Right atrium auricular region (tissue), 2 donors: ENCODE measurements around the gene SH3GL3. TPM values are rescaled to one million over a fixed set of nuclear protein-coding genes. Genes with fewer than 3 reads are reported as not detected.

Experiments used
- DNase-seq: peaks from one replicate; pipeline ENCODE4 v3.0.0-alpha.2; 2019; ENCODE audit warnings: low spot score
- H3K27ac ChIP-seq, 2 donors: fragments of 200-600 bp; sonication (generic); 1 replicate in 1 of 2; 2 replicates in 1 of 2; pipeline ENCODE4 v1.5.1; 2016 to 2019
- H3K27me3 ChIP-seq, 2 donors: fragments of 200-600 bp; sonication (generic); one replicate each; pipeline versions ENCODE4 v1.5.1 to v1.6.0; 2017 to 2019
- H3K36me3 ChIP-seq: fragments of 200-600 bp; sonication (generic); one replicate; pipeline ENCODE4 v1.5.1; 2016
- H3K4me1 ChIP-seq, 2 donors: fragments of 200-600 bp; sonication (generic); one replicate each; pipeline versions ENCODE4 v1.5.1 to v1.6.0; 2017 to 2019
- H3K4me3 ChIP-seq, 2 donors: fragments of 200-600 bp; sonication (generic); 1 replicate in 1 of 2; 2 replicates in 1 of 2; pipeline ENCODE4 v1.5.1; 2017 to 2019; ENCODE audit warnings: mild to moderate bottlenecking in 1 of 2, moderate library complexity in 1 of 2
- H3K9me3 ChIP-seq, 2 donors: fragments of 200-600 bp; sonication (generic); one replicate each; pipeline ENCODE4 v1.5.1; 2019
- total RNA-seq, 2 donors: library from RNA; depleted of rRNA; stranded (reverse); fragments of >200 nt; gene quantifications; one replicate each; pipeline ENCODE4 v1.1.0, GENCODE V29; 2016
- TF ChIP-seq, protein P1 (sequence below), 2 donors: fragments of 200-600 bp; sonication (generic); IDR thresholded peaks; one replicate each; pipeline ENCODE4 v1.5.1; 2019; ENCODE audit warnings: antibody characterized with exemption in 2 of 2

The SH3GL3 gene
- total RNA-seq, 2 donors from 2014 or later: 4.1 TPM; not detected in 1

DNA sequence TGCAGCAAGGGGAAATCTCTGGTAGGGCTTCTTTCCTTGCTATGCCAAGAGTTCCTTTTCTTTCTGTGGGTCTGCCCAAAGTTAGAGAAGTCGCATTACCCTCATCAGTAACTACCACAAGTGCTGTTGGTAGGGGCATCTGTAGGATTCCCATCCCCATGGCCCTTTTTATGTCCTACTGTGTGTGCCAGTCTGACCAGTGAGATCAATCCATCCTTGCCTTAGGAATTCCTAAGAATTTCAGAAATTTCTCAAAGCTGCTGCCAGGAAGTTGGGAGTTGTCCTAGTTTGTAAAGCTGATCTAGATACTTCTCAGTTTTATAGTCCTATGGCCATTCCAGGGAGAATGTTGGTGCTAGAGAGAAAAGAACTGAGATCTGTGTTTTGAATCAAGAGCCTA, 36.5 kb downstream of the SH3GL3 start:
- TF ChIP-seq, protein P1, sequence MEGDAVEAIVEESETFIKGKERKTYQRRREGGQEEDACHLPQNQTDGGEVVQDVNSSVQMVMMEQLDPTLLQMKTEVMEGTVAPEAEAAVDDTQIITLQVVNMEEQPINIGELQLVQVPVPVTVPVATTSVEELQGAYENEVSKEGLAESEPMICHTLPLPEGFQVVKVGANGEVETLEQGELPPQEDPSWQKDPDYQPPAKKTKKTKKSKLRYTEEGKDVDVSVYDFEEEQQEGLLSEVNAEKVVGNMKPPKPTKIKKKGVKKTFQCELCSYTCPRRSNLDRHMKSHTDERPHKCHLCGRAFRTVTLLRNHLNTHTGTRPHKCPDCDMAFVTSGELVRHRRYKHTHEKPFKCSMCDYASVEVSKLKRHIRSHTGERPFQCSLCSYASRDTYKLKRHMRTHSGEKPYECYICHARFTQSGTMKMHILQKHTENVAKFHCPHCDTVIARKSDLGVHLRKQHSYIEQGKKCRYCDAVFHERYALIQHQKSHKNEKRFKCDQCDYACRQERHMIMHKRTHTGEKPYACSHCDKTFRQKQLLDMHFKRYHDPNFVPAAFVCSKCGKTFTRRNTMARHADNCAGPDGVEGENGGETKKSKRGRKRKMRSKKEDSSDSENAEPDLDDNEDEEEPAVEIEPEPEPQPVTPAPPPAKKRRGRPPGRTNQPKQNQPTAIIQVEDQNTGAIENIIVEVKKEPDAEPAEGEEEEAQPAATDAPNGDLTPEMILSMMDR (IDR thresholded peaks at IDR 0.05): no peak
- DNase-seq: no peak
- no peaks in the 10 kb centered on the region for H3K36me3 ChIP-seq

DNA sequence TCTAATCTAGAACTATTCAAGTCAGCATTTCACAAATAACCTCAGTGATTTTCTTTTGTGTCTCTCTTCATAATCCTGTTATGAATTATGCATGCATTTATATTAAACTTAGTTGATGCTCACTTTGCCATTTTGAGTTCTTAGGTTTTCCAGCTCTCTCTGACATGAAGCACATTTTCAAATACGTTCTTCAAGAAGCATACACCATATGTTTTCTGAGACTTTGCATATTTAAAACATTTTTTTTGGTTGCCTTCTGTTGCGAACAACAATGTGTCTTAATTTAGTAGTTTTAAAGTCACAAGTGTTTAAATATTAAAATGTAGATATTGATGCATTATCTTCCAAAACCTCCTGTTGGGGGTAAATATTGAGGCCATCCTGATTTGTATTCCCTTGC, 37.5 kb downstream of the SH3GL3 start:
- TF ChIP-seq, protein P1 (IDR thresholded peaks at IDR 0.05): no peak
- H3K27ac ChIP-seq: no peak overlapping the region
- no peak for DNase-seq
- peaks cover 0 to 12% of the 10 kb centered on the region in 2 donors for H3K9me3 ChIP-seq
- no peaks in the 10 kb centered on the region for H3K4me1 ChIP-seq
- H3K27me3 ChIP-seq: no peaks in the 10 kb centered on the region
- no peak overlapping the region for H3K4me3 ChIP-seq
- H3K36me3 ChIP-seq: no peaks in the 10 kb centered on the region

More for the DNA sequence above, 36.5 kb downstream of the SH3GL3 start:
- Histone ChIP-seq H3K4me1 (no peaks in the 10 kb centered on the region), H3K27ac (no peak overlapping the region), H3K4me3 (no peak overlapping the region), H3K9me3 (peaks cover 0 to 12% of the 10 kb centered on the region in 2 donors), H3K27me3 (no peaks in the 10 kb centered on the region)

DNA sequence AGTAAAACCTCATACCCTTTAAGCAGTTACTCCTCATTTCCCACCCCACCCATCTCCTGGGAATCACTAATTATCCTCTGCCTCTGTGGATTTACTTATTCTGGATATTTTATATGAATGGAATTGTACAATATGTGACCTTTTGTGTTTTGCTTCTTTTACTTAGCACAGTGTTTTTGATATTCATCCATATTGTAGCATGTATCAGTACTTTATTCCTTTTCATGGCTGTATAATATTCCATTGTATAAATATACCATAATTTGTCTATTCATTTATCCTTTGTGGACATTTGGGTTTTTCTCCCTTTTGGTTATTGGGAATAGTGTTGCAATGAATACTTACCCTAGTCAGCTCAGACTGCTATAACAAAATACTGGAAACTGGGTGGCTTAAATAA, 39.2 kb downstream of the SH3GL3 start:
- no peak for DNase-seq
- Histone ChIP-seq H3K4me1 (no peaks in the 10 kb centered on the region), H3K27ac (no peak overlapping the region), H3K36me3 (no peaks in the 10 kb centered on the region), H3K9me3 (peaks cover 0 to 12% of the 10 kb centered on the region in 2 donors), H3K27me3 (no peaks in the 10 kb centered on the region), H3K4me3 (no peak overlapping the region)
- TF ChIP-seq, protein P1 (IDR thresholded peaks at IDR 0.05): no peak

DNA sequence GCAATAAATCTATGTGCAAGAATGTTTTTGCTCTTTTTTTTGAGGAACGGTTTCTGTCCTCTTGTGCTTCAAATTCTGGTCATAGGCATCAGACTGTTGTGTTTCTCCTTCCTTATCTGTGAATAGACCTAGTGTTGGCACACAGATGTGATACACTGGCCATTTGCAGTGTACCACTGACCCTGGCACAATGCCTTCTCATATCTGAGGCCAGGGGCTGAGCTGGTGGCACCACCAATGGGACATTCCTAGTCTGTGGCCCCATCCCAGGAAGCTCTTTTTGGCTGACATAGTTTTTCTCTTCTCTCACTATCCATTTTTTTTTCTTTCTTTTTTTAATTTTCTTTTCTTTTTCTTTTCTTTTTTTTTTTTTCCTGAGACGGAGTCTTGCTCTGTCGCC, 40.4 kb downstream of the SH3GL3 start:
- no peak for DNase-seq
- TF ChIP-seq, protein P1 (IDR thresholded peaks at IDR 0.05): no peak
- H3K27ac ChIP-seq: no peak overlapping the region

DNA sequence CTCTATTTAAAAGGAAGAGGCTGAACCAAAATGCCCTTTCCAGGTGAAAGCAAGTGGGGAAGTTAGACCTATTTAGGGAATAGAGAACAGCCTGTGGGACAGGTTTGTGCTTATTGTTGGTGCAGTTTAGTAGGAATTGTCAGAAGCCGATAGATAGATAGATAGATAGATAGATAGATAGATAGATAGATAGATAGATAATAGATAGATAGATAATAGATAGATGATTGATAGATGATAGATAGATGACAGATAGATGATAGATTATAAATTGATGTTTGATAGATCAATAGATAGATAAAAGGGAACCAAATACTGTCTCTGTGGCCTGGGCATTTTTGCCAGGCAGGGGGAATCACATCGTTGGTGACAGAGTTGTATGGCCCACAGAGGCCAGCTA, 42.5 kb downstream of the SH3GL3 start:
- Histone ChIP-seq H3K27ac (no peak overlapping the region), H3K4me3 (no peak overlapping the region), H3K27me3 (no peaks in the 10 kb centered on the region), H3K4me1 (no peaks in the 10 kb centered on the region), H3K36me3 (no peaks in the 10 kb centered on the region), H3K9me3 (peaks cover 0 to 5% of the 10 kb centered on the region in 2 donors)
- DNase-seq: no peak
- TF ChIP-seq, protein P1 (IDR thresholded peaks at IDR 0.05): no peak

More for the DNA sequence above, 40.4 kb downstream of the SH3GL3 start:
- Histone ChIP-seq H3K4me1 (no peaks in the 10 kb centered on the region), H3K4me3 (no peak overlapping the region), H3K9me3 (peaks cover 0 to 12% of the 10 kb centered on the region in 2 donors), H3K36me3 (no peaks in the 10 kb centered on the region), H3K27me3 (no peaks in the 10 kb centered on the region)

DNA sequence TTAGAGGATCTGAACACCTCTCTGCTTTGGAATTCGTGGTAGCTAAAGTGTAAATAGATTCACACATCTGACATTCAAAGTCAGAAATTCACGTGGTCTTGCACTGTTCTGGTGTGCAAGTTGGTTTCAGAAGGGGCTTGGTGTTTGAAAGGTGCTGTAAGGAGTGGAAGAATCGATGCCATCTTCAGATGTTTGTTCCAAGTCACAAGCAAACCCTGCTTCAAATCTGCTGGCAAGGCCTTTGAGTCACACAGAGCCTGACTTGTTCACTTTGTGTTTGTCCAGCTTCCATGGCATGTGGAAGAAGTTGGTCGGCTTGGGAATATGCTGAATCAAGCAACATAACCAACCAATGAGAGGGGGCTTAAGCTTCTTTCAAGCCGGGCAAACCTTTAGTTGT, 44.3 kb downstream of the SH3GL3 start:
- H3K4me1 ChIP-seq: no peaks in the 10 kb centered on the region
- peaks cover 0 to 2% of the 10 kb centered on the region in 2 donors for H3K9me3 ChIP-seq
- no peaks in the 10 kb centered on the region for H3K36me3 ChIP-seq
- no peak overlapping the region for H3K4me3 ChIP-seq
- no peaks in the 10 kb centered on the region for H3K27me3 ChIP-seq
- no peak overlapping the region for H3K27ac ChIP-seq
- TF ChIP-seq, protein P1 (IDR thresholded peaks at IDR 0.05): no peak
- DNase-seq: no peak
